K562 (cell line): ENCODE data around the gene XPNPEP3.

Source experiments
- CTCF ChIP-seq, 3 experiments: IDR thresholded peaks in 2 of 3; conservative IDR thresholded peaks in 1 of 3; 2 replicates each; pipeline ENCODE4 v1.5.1; 2011 to 2012; ENCODE audit warnings: low read length in 3 of 3, mild to moderate bottlenecking in 3 of 3, control low read depth in 2 of 3, improper control_type of control experiment in 1 of 3, inconsistent platforms in 1 of 3, low read depth in 1 of 3, mixed read lengths in 1 of 3, moderate library complexity in 1 of 3; ENCODE audit not compliant: insufficient read depth in 2 of 3
- HDAC6 ChIP-seq: IDR thresholded peaks from 2 replicates; pipeline ENCODE4 v1.6.1; 2012; ENCODE audit warnings: low read depth, mild to moderate bottlenecking, control low read depth, inconsistent platforms, low read length, moderate library complexity
- NCOA1 ChIP-seq: fragments of 450-650 bp; IDR thresholded peaks from 2 replicates; pipeline ENCODE4 v1.6.1; 2016; ENCODE audit warnings: low read depth
- POLR2AphosphoS5 ChIP-seq: IDR thresholded peaks from 2 replicates; pipeline ENCODE4 v1.6.1; 2011; ENCODE audit warnings: mild to moderate bottlenecking, low read depth, low read length, moderate library complexity; ENCODE audit not compliant: control insufficient read depth, insufficient read depth
- POU5F1 ChIP-seq: fragments of 150-350 bp; IDR thresholded peaks from 2 replicates; pipeline ENCODE4 v1.6.1; 2014; ENCODE audit warnings: borderline replicate concordance, low read length, low read depth, mild to moderate bottlenecking; ENCODE audit not compliant: partially characterized antibody

DNA sequence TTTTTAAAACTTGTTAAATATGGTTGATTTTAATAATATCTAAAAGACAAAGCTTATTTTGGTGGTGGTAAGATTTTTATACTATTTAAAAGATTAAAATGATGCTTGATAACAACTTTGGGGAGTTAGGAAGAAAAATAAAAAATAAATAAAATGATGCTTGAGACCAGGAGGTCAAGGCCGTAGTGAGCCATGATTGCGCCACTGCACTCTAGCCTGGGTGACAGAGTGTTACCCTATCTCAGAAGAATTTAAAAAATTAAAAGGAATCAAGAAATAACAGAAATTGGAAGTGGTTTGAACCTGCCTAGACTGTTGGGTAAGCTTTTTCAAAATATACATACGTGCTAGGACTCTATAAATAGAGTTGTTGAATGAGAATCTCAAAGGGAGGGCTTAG, 17.1 kb downstream of the XPNPEP3 start:
- TF ChIP-seq POLR2AphosphoS5 (no peak), NCOA1 (no peak), POU5F1 (no peak), CTCF (IDR thresholded peaks at IDR 0.05 in 2 of 3, conservative IDR thresholded peaks at IDR 0.05 in 1 of 3; ENCODE audit: insufficient read depth in 2 of 3, low read depth in 1 of 3, low read length in 3 of 3) (no peak), HDAC6 (no peak)
